Stimulated activated CD8-positive, alpha-beta memory T cell treated with anti-CD3 and anti-CD28 coated beads, Interleukin-12 subunit alpha, Interleukin-12 subunit beta, amount 100 ng/mL, for 24 hours (primary cell): ENCODE data around the gene MRPS35.
"Not testable (repeated sequence)": the region's sequence is repeated elsewhere in the genome, so short reads cannot be mapped to it uniquely, and the experiment has no call there.

Experiments used
- DNase-seq: peaks from one replicate; pipeline ENCODE4 v3.0.0-alpha.2; 2020; ENCODE audit errors: extremely low read depth

Gene MRPS35

DNA sequence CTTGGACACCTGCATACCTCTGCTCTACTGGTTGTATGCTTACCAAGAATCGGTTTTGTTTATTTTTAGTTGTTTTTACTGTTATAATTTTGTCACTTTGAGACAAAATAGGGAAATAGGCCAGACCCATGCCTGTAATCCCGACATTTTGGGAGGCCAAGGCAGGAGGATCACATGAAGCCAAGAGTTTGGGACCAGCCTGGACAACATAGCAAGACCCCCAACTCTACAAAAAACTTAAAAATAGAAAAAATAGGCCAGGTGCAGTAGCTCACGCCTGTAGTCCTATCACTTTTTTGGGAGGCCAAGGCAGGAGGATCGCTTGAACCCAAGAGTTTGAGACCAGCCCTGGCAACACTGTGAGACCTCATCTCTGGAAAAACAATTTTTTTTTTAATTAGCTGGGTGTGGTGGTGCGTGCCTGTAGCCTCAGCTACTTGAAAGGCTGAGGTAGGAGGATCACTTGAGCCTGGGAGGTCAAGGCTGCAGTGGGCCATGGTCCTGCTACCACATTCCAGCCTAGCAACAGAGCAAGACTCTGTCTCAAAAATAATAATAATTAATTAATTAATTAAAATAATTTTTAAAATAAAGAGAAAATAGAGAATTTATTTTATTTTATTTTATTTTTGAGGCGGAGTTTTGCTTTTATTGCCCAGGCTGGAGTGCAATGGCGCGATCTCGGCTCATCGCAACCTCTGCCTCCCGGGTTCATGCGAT, 1.3 kb upstream of the MRPS35 start:
- DNase-seq = no peak

DNA sequence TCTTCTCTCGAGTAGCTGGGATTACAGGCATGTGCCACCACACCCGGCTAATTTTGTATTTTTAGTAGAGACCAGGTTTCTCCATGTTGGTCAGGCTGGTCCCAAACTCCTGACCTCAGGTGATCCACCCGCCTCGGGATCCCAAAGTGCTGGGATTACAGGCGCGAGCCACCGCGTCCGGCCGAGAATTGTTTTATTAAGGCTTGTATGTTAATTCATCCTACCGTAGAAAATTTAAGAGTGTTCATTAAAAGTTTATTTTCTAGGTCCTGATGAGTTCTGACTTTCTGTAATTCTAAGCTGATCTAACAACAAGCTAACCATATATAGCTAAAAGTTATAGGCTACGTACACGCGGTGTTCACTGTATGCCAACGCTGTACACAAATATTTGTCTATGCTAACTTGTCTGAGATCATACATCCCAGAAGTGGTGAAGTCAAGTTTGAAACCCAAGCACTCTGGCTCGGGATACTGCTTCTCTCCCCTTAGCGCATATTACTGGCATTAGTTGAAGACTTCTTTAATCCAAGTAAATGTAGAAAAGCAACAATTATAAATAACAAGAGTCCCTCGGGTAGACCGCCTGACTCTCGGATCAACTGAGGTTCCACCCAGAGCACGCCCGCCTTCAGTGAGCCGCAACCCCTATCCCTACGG, 570 bp upstream of the MRPS35 start:
- DNase-seq = no peak

DNA sequence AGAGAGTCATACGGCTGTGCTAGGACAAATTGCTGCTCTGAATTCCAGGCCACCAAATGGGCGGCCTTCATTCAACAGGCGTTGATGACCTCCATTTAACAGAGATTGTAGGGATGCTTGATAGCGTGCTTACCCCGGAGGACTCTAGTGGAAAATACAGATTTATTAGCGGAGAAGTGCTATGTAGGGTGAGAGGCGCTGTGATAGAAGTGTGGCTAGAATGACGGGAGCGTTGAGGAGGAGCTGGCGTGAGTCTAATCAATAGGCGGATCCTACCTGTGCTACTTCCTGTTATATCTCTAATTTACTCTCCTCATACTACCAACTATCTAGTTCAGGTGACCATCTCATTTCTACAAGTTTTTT, 668 bp downstream of the MRPS35 start:
- no peak for DNase-seq

DNA sequence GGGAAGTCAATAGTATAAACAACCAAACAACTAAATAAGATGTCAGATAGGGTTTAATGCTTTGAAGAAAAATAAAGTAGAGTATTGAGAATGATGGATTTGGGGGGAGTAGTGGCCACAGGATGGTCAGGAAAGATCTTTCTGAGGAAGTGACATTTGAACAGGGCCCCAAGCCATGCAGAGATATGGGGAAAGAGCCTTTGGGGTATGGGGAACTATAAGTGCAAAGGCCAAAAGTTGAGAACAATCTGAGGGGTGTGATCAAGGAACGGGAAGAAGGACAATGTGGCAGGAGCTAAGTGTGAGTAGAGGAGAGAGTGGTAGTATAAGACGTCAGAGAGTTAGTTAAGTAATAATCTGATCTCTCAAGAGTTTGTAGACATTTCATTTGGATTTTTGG, 1.3 kb downstream of the MRPS35 start:
- no peak for DNase-seq

DNA sequence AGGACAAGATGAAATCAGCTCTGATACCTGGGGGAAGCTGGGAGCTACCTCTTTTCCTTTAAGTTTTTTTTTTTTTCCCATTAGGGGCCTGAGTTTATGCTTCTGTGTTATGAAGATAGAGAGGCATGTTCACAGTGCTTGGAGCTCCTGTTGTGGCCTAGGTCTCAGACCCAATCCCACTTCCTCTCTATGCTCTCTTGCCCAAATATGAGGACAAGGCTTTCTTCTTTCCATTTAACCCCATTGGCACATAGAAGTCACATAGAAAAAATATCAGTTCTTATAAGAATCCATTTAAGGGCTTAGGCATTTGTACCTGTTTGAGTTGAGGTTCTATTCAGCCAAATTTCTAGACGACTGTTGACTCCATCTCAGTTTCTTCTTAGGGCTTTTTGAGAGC, 12.6 kb downstream of the MRPS35 start:
- DNase-seq = no peak

DNA sequence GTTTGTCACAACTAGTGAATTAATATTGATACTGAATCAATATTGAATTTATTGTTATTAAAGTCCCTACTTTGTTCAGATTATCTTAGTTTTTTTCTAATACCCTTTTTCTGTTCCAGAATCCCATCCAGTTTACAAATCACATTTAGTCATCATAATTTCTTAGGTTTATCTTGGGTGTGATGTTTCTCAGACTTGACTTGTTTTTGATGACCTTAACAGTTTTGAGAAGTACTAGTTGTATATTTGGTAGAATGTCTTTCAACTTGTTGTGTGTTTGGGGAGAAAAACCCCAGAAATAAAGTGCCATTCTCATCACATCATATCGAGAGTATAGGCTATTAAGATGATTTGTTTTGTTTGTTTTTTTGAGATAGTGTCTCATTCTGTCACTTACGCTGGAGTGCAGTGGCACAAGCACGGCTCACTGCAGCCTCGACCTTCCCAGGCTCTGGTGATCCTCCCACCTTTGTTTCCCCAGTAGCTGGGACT, 19.5 kb downstream of the MRPS35 start:
- DNase-seq = no peak

DNA sequence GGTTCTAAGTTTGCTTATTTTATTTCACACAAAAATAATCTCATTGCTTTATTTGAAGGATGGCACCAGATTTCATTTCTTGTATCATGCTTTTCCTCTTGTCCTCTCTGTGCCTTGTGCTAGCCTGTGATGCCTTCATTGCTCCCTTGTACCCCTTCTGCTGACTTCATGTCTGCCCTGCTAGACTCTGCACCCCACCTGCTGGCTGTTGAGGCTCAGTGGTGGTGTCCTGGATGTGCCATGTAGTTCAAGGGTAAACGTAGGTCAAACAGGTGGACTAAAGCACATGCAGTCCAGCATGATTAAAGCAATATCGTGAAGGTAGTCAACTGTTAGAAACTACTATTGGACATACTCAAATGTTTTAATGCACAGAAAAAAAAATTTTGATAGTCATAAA, 21.6 kb downstream of the MRPS35 start:
- DNase-seq = no peak

DNA sequence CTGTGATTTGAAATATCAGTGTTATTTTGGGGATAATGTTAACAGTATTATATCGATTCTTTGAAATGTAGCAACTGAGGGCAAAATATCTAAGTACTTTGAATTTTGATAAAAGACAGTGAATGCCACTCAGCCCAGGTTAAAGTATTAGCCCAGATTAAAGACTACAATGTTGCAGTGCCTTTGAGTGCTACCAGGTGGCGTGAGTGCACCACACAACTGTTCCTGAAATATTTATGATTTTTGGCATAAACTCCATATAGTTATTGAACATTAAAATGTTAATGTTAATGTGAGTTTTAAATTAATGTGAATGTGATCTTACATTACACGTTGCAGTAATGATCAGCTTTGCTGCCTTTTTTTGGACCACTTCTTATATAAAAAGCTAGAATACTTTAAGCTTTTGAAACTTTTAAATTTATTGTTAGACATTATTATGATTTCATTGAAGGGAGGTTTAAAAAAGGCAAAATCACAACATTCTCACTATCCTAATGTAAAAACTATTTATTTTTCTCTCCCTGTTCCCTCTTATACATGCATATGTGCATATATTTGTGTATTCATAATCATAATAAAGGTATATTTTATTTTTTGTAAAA, 22.5 kb downstream of the MRPS35 start:
- no peak for DNase-seq

DNA sequence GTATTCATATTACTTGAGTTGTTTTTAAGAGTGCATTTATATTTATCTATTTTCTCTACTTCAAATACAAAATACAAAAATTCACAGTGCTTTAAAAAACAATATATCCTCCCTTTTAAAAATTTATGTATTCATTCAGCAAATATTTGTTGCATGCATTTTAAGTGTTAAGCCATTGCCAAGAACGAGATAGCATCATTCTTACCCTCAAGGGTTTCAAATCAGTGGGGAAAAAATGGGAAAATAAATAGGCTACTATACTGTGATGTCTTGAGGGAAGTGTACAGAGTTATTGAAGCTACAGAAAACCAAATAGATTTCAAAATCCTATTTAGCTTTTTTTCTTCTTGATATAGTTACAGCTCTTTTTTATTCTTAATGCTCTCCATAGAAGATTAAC, 23.2 kb downstream of the MRPS35 start:
- no peak for DNase-seq

DNA sequence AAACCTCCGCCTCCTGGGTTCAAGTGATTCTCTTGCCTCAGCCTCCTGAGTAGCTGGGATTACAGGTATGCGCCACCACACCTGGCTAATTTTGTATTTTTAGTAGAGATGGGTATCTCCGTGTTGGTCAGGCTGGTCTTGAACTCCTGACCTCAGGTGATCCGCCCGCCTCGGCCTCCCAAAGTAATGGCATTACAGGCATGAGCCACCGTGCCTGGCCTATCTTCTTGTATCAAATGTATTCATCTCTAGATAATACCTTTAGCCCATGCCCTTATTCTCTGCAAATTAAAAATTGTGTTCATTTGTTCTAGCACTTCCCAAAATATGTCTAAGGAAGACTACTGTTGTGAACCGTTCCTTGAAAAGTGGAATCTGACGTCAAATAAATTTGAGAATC, 23.7 kb downstream of the MRPS35 start:
- DNase-seq = not testable (repeated sequence)

DNA sequence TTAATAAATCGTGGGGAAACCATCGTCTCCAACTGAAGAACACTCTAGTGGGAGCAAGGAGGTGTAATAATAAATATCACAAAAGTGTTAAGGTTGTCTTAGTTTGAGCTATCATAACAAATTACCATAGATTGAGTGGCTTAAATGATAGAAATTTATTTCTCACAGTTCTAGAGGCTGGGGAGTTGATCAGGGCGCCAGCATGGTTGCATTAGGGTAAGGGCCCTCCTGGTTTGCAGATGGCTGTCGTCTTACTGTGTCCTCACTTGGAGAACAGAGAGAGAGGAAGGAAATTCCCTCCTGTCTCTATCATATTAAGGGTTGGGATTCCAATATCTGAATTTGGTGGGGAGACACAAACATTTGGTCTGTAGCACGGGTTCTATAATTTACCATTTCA, 33.0 kb downstream of the MRPS35 start:
- no peak for DNase-seq

DNA sequence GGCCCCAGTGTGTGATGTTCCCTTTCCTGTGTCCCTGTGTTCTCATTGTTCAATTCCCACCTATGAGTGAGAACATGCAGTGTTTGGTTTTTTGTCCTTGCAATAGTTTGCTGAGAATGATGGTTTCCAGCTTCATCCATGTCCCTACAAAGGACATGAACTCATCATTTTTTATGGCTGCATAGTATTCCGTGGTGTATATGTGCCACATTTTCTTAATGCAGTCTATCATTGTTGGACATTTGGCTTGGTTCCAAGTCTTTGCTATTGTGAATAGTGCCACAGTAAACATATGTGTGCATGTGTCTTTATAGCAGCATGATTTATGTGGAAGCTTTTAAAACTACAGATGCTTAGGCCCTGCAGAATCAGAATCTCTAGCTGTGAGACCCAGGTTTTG, 35.1 kb downstream of the MRPS35 start:
- not testable (repeated sequence) for DNase-seq

DNA sequence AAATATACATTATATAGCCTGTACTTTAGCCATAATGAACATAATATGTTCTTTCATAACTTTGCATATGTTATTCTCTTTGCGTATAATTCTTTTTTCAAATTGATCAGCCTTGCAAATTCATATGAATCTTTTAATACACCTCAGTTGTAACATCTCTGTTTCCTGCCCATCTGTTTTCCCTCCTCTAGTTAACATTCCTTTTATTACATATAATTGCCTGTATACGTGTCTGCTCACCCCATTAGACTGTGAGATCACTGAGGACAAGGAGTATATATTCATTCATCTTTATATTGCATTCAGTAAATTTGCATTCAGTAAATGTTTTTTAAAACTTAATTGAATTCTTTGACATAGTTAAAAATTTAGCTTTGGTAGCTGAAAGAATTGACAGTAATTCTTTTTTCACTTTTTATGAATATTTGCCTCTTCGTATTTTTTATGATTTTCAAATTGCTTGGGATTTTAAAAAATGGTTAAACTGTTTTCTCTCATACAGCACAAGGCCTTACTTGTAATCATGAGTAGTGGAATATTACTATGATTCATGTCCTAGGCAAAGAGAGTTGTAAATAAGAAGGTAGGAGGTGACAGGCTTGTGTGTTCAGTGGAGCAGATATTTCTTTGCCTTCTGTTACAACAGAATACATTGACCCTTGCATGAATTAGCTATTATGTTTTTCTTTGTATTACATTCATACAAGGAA, 36.6 kb downstream of the MRPS35 start:
- no peak for DNase-seq

DNA sequence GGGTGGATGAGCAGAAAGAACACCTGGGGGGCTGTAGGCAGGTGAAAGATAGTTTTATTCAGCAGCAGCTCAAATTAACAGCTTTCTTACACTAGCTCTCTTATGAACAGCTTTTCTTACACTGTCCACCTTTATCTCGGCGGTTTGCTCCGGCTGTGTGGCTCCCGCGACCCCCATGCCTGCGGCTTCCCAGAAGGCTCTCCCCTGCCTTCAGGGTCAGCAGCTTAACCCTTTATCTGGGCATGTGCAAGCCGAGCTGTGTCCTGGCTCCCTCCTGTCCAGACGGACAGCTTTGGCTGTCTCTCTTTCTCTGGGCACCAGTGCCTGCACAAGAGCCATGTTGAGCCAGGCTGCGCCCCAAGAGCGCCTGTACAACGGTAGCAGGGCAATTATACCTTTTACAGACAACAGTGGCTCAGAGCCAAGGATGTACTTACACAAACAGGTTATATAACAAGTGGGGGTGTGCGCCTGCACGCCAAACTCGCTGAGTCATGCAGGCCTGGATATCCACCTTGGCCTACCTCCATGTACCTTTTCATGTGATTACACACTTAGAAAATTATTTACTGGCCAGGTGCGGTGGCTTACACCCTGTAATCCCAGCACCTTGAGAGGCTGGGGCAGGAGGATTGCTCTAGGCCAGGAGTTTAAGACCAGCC, 40.9 kb downstream of the MRPS35 start:
- no peak for DNase-seq

DNA sequence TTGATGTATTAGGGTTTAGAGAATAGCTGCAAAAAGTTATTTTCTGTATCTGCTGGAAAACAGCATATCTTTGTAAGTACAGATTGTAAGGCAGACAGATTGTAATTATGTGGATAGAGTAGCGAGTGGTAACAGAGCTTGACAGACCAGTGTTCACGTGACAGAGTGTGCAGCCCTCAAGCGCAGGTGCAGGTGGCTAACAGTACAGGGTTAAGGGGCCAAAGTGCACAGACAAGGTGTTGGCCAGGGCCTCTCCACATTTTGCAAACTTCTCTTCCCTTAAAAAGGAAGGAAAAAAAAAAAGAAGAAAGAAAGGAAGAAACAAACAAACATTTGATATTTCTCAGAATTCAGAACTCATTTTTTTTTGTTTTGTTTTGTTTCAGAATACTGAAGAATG, 44.2 kb downstream of the MRPS35 start:
- DNase-seq = no peak

DNA sequence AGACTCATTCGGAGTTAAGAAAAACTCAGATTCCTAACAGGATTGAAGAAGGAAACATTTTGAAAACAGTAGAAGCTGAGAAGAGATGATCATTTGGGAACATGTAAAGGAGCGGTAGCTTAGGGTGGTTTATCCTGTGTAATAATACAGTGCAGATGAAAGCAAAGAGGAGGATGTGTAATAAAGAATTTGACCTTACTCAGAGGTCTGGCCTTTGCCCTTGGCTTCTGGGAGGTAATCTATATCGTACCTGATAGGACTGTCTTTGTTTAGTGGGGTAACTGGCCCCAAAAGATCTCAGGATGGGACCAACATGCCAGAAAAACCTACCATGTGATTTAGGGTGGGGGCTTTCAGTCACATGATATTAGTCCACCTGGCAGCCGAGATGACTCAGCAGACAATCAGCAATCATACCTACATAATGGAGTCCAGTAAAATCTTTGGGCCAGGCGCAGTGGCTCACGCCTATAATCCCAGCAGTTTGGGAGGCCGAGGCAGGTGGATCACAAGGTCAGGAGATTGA, 46.1 kb downstream of the MRPS35 start:
- no peak for DNase-seq

DNA sequence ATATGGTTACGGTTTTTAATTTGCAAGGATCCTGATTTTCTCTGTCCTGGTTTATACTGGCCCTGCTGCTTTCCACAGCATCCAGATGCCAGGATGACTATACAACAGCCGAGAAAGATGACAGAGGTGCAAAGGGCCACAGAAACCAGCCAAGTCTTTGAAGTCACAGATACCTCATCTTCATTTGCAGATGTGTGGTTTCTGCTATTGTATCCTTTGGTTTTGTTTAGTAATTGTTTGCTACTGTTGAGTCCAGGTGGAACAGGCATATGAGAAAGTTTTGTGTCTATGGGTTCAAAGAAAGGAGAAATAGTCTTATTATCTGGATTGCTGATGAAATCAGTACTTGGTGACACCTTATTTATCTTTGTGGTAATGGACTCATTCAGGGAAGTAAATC, 52.1 kb downstream of the MRPS35 start:
- DNase-seq = no peak

DNA sequence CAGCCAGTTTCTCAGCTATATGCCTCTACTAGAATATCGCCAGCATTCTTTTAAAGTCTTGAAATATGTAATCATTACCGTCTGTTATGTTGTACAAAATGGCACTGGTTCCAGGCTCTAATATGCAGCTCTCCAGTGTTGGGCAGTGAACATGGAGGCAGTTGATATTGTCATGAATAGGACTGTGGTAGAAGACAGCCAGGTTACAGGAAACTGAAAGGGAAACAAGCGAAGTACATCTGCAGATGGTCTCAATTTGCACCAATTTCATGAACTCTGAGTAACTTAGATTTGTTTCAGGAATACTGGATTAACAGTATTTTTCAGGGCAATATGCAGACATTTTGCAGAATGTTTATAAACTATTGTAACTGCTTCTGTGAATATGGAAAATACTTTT, 56.0 kb downstream of the MRPS35 start:
- no peak for DNase-seq

DNA sequence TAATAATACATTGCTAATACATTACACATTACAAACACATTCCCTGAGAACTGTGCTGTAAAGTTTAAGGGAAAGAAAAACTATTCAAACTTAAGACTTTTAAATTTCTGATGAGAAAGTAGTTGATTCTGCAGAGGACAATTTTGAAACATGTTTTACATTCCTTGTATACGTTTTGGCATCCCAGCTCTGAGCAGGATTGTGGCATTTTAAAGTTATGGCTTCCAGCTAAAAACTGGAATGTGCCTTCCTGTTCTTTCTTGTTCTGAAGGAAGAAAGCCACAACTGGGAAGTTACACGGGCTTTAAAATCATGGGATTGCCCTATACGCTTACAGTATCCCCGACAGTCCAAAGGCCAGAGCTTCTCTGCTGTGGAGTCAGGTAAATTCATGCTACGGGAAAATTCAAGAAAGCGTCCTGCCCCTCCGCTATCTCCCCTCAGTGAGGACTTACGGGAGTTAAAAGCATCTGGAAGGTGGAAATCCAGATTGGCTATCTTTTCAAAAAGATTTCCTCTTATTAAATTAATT, 58.6 kb downstream of the MRPS35 start:
- DNase-seq = no peak

DNA sequence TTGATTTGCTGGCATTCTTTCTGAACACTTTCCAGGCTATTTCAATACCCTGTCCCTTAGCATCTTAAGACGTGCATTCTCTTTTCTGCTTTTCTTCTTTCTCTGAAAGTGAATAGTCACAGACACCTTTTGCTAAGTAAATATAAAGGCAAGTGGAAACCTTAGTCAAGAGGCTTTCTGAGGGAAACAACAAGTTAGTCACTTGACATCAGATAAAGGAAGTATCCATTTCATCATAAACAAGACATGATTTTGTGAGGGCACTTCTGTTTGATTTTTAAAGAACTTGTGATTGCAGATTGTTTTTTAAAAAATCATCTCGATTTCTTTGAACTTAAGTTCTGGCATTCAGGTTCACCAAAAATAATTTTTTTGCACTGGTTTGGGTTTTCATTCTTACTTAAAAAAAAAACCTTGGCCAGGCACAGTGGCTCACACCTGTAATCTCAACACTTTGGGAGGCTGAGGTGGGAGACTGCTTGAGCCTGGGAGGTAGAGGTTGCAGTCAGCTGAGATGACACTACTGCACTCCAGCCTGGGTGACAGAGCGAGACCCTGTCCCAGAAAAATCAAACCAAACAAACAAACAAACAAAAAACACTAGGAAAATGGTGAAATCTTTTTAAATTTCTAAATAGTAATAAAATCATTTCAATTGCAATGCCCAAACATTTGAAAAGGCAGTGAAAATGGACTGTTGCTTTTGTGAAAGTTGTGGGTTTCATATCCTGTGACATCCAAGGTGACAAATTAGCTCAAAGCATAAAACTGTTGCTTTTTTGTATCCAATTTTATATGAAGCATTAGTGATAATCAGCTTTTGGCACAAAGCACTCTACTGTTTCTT, 61.1 kb downstream of the MRPS35 start:
- no peak for DNase-seq
